K562 (cell line): Measurements from ENCODE around the gene NDUFAB1. TPM values are rescaled to one million over a fixed set of nuclear protein-coding genes. Genes with fewer than 3 reads are reported as not detected.
A peak's percentile ranks its signal among the peaks of the same experiment; 100 is the strongest.

Experiments
- ADNP ChIP-seq: fragments of 200-800 bp; sonication (Bioruptor generic); IDR thresholded peaks from 2 replicates; pipeline ENCODE4 v1.6.1; 2016; ENCODE audit warnings: missing genetic modification characterization, missing compliant biosample characterization
- ATF7 ChIP-seq: fragments of 450-650 bp; IDR thresholded peaks from 2 replicates; pipeline ENCODE4 v1.7.1; 2014; ENCODE audit warnings: mild to moderate bottlenecking, moderate library complexity
- FOXP1 ChIP-seq: sonication (generic); formaldehyde crosslinking; IDR thresholded peaks from 2 replicates; pipeline ENCODE4 v1.8.0; 2022; ENCODE audit warnings: mild to moderate bottlenecking, missing genetic modification reagents
- HDGF ChIP-seq: fragments of 450-650 bp; IDR thresholded peaks from 2 replicates; pipeline ENCODE4 v1.6.1; 2016
- MAFF ChIP-seq: IDR thresholded peaks from 2 replicates; pipeline ENCODE4 v1.6.1; 2012; ENCODE audit warnings: low read length, improper control_type of control experiment
- MCM5 ChIP-seq: fragments of 450-650 bp; IDR thresholded peaks from 2 replicates; pipeline ENCODE4 v1.6.1; 2016; ENCODE audit warnings: low read depth
- NCOA2 ChIP-seq, 2 experiments: fragments of 450-650 bp; IDR thresholded peaks; 2 replicates each; pipeline ENCODE4 v1.6.1; 2018; ENCODE audit warnings: mild to moderate bottlenecking in 2 of 2, moderate library complexity in 1 of 2; ENCODE audit not compliant: partially characterized antibody in 2 of 2
- NCOA6 ChIP-seq: fragments of 450-650 bp; IDR thresholded peaks from 2 replicates; pipeline ENCODE4 v1.6.1; 2017; ENCODE audit warnings: mild to moderate bottlenecking
- PTBP1 ChIP-seq: fragments of 200-400 bp; formaldehyde crosslinking; IDR thresholded peaks from 2 replicates; pipeline ENCODE4 v1.6.1; 2017; ENCODE audit warnings: low read depth, low read length
- RFX5 ChIP-seq: IDR thresholded peaks from 2 replicates; pipeline ENCODE4 v1.6.1; 2011; ENCODE audit warnings: low read depth, mild to moderate bottlenecking, improper control_type of control experiment, low read length
- SOX6 ChIP-seq: fragments of 450-650 bp; IDR thresholded peaks from 2 replicates; pipeline ENCODE4 v1.6.1; 2014; ENCODE audit warnings: mild to moderate bottlenecking
- STAG1 ChIP-seq: sonication (generic); formaldehyde crosslinking; IDR thresholded peaks from 2 replicates; pipeline ENCODE4 v1.5.0; 2020; ENCODE audit warnings: missing genetic modification reagents, borderline replicate concordance
- TRIM28 ChIP-seq: fragments of 450-650 bp; IDR thresholded peaks from 2 replicates; pipeline ENCODE4 v1.6.1; 2017
- ZFPM2 ChIP-seq: fragments of 250-450 bp; sonication (Bioruptor Pico); IDR thresholded peaks from 2 replicates; pipeline ENCODE4 v1.5.1; 2022; ENCODE audit warnings: mild to moderate bottlenecking
- ZNF174 ChIP-seq: fragments of 250-450 bp; sonication (Bioruptor Pico); IDR thresholded peaks from 2 replicates; pipeline ENCODE4 v1.4.0; 2020; ENCODE audit warnings: mild to moderate bottlenecking
- ZNF3 ChIP-seq: fragments of 250-450 bp; sonication (Bioruptor Pico); IDR thresholded peaks from 2 replicates; pipeline ENCODE4 v1.5.0; 2021; ENCODE audit warnings: mild to moderate bottlenecking, moderate library complexity
- ZNF324 ChIP-seq: fragments of 250-450 bp; sonication (Bioruptor Pico); IDR thresholded peaks from 2 replicates; pipeline ENCODE4 v1.4.0; 2020; ENCODE audit warnings: mild to moderate bottlenecking
- ZNF551 ChIP-seq: fragments of 250-450 bp; sonication (Bioruptor Pico); IDR thresholded peaks from 2 replicates; pipeline ENCODE4 v1.5.0; 2021; ENCODE audit warnings: mild to moderate bottlenecking, moderate library complexity
- ZNF695 ChIP-seq: fragments of 450-650 bp; formaldehyde crosslinking; IDR thresholded peaks from 2 replicates; pipeline ENCODE4 v1.4.0; 2020; ENCODE audit warnings: mild to moderate bottlenecking, moderate library complexity
- polyA plus RNA-seq, 8 experiments: library from polyadenylated mRNA; depleted of rRNA in 4 of 8; stranded (reverse) in 5 of 8; unstranded in 3 of 8; fragments of >200 nt; fragmentation: Nextera tagmentation in 2 of 8; fragmentation: Illumina TruSeq in 1 of 8; extraction: Ambion mirVana in 2 of 8; extraction: Trizol in 1 of 8; gene quantifications; 2 replicates each; pipeline versions ENCODE4 v1.2.1 to v1.2.3, GENCODE V29; 2011 to 2014; ENCODE audit warnings: inconsistent platforms in 1 of 8, missing spikeins in 1 of 8
- total RNA-seq, 7 experiments: library from RNA; depleted of rRNA in 6 of 7; stranded (reverse); fragments of >200 nt in 6 of 7; fragmentation: Illumina TruSeq in 2 of 7; extraction: Trizol in 2 of 7; gene quantifications; 2 replicates each; pipeline versions ENCODE4 v1.2.1 to v1.2.3, GENCODE V29; 2011 to 2021; ENCODE audit warnings: low replicate concordance in 1 of 7
- TF ChIP-seq, protein P1 (sequence below): sonication (generic); formaldehyde crosslinking; IDR thresholded peaks from 2 replicates; pipeline ENCODE4 v1.8.0; 2023; ENCODE audit warnings: missing genetic modification reagents, mild to moderate bottlenecking, borderline replicate concordance
- TF ChIP-seq, protein P2 (sequence below): fragments of 250-450 bp; sonication (Bioruptor Pico); IDR thresholded peaks from 2 replicates; pipeline ENCODE4 v1.4.0; 2020; ENCODE audit warnings: mild to moderate bottlenecking, moderate library complexity, borderline replicate concordance
- TF ChIP-seq, protein P3 (sequence below): conservative IDR thresholded peaks from 2 replicates; pipeline ENCODE4 v1.6.1; 2011; ENCODE audit warnings: low read depth, mild to moderate bottlenecking, low read length; ENCODE audit not compliant: control insufficient read depth

The NDUFAB1 gene
- total and polyA plus RNA-seq, 9 of the 15 experiments (the other 6 are each of a cell fraction or from before 2014, with no cell fraction given): 123 to 481 (median 238) TPM

DNA sequence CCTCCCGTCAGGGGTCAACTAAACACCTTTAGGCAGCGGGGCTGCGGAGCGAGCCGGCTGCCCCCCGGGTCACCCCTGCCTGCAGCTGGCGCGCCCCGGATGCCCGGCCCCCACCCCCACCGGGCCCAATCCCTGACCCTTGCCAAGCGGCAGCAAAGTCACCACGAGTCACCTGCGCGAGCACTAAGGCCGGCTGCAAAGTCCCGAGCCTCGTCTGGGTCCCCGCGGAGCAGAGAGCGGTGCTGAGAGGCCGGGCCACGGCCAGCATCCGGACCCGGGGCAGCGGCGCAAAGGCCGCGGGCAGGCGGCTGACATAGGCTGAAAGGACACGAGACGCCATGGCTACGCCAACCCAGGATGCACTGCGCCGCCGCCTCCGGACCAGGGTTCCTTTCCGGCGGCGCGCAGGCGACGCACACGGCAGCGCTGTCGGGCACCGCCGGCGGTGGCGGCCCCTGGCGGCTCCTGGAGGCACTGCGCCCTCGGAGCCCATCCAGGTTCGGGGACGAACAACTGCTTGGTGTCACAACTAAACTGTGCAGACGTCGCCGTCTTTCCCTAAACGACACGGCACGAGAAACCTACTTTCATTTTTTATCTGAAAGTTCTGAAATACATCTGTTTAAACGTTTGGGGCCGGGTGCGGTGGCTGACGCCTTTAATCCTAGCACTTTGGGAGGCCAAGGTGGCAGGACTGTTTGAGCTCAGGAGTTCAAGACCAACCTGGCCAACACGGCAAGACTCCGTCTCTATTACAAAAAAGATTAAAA lies at the start of gene NDUFAB1 (continued):
- TF ChIP-seq ATF7 (peak; percentile 79), ZNF3 (no peak), SOX6 (peak; percentile 64; the same call in 1 of the 2 replicates), ZNF174 (CRISPR knock-in tag) (no peak), ZNF551 (CRISPR knock-in tag) (no peak), TRIM28 (peak; percentile 23; the same call in 1 of the 2 replicates), ZNF695 (CRISPR knock-in tag) (no peak), RFX5 (no peak), ADNP (tag) (peak; percentile 83), ZFPM2 (CRISPR knock-in tag) (no peak), FOXP1 (CRISPR knock-in tag) (peak; percentile 81), ZNF324 (CRISPR knock-in tag) (no peak), PTBP1 (no peak), NCOA2 (IDR thresholded peaks at IDR 0.05; ENCODE audit: partially characterized antibody in 2 of 2) (no peak), MCM5 (no peak), HDGF (no peak), MAFF (no peak), NCOA6 (no peak), STAG1 (CRISPR knock-in tag) (no peak)
- TF ChIP-seq, protein P1, sequence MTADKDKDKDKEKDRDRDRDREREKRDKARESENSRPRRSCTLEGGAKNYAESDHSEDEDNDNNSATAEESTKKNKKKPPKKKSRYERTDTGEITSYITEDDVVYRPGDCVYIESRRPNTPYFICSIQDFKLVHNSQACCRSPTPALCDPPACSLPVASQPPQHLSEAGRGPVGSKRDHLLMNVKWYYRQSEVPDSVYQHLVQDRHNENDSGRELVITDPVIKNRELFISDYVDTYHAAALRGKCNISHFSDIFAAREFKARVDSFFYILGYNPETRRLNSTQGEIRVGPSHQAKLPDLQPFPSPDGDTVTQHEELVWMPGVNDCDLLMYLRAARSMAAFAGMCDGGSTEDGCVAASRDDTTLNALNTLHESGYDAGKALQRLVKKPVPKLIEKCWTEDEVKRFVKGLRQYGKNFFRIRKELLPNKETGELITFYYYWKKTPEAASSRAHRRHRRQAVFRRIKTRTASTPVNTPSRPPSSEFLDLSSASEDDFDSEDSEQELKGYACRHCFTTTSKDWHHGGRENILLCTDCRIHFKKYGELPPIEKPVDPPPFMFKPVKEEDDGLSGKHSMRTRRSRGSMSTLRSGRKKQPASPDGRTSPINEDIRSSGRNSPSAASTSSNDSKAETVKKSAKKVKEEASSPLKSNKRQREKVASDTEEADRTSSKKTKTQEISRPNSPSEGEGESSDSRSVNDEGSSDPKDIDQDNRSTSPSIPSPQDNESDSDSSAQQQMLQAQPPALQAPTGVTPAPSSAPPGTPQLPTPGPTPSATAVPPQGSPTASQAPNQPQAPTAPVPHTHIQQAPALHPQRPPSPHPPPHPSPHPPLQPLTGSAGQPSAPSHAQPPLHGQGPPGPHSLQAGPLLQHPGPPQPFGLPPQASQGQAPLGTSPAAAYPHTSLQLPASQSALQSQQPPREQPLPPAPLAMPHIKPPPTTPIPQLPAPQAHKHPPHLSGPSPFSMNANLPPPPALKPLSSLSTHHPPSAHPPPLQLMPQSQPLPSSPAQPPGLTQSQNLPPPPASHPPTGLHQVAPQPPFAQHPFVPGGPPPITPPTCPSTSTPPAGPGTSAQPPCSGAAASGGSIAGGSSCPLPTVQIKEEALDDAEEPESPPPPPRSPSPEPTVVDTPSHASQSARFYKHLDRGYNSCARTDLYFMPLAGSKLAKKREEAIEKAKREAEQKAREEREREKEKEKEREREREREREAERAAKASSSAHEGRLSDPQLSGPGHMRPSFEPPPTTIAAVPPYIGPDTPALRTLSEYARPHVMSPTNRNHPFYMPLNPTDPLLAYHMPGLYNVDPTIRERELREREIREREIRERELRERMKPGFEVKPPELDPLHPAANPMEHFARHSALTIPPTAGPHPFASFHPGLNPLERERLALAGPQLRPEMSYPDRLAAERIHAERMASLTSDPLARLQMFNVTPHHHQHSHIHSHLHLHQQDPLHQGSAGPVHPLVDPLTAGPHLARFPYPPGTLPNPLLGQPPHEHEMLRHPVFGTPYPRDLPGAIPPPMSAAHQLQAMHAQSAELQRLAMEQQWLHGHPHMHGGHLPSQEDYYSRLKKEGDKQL (CRISPR knock-in tag): no peak
- TF ChIP-seq, protein P2, sequence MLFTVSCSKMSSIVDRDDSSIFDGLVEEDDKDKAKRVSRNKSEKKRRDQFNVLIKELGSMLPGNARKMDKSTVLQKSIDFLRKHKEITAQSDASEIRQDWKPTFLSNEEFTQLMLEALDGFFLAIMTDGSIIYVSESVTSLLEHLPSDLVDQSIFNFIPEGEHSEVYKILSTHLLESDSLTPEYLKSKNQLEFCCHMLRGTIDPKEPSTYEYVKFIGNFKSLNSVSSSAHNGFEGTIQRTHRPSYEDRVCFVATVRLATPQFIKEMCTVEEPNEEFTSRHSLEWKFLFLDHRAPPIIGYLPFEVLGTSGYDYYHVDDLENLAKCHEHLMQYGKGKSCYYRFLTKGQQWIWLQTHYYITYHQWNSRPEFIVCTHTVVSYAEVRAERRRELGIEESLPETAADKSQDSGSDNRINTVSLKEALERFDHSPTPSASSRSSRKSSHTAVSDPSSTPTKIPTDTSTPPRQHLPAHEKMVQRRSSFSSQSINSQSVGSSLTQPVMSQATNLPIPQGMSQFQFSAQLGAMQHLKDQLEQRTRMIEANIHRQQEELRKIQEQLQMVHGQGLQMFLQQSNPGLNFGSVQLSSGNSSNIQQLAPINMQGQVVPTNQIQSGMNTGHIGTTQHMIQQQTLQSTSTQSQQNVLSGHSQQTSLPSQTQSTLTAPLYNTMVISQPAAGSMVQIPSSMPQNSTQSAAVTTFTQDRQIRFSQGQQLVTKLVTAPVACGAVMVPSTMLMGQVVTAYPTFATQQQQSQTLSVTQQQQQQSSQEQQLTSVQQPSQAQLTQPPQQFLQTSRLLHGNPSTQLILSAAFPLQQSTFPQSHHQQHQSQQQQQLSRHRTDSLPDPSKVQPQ (CRISPR knock-in tag): no peak
- TF ChIP-seq, protein P3, sequence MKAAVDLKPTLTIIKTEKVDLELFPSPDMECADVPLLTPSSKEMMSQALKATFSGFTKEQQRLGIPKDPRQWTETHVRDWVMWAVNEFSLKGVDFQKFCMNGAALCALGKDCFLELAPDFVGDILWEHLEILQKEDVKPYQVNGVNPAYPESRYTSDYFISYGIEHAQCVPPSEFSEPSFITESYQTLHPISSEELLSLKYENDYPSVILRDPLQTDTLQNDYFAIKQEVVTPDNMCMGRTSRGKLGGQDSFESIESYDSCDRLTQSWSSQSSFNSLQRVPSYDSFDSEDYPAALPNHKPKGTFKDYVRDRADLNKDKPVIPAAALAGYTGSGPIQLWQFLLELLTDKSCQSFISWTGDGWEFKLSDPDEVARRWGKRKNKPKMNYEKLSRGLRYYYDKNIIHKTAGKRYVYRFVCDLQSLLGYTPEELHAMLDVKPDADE: peak; percentile 74
